Skeletal muscle cell (primary cell): ENCODE measurements around the gene MRPS24.
A peak's percentile ranks its signal among the peaks of the same experiment; 100 is the strongest.
"Not testable (repeated sequence)": the region's sequence is repeated elsewhere in the genome, so short reads cannot be mapped to it uniquely, and the experiment has no call there.

Experiments used
- DNase-seq: peaks from one replicate; pipeline ENCODE4 v3.0.0-alpha.2; 2010; ENCODE audit warnings: low read depth
- H3K4me3 ChIP-seq: 2 replicates; pipeline ENCODE4 v1.5.1; 2011; ENCODE audit warnings: low read depth, mild to moderate bottlenecking, control low read depth, low read length, moderate library complexity

The MRPS24 gene

GRCh38 chr7:43844662-43845061, 24.7 kb downstream of the MRPS24 start:
- no peak overlapping the region for H3K4me3 ChIP-seq
- DNase-seq = no peak

GRCh38 chr7:43844257-43844656, 25.1 kb downstream of the MRPS24 start:
- DNase-seq = no peak
- H3K4me3 ChIP-seq = no peak overlapping the region

GRCh38 chr7:43843296-43843695, 26.0 kb downstream of the MRPS24 start:
- no peak for DNase-seq
- no peak overlapping the region for H3K4me3 ChIP-seq

- no peak for DNase-seq
- H3K4me3 ChIP-seq = peak overlapping the region; percentile 6
Observed at GRCh38 chr7:43838201-43838658, 31.1 kb downstream of the MRPS24 start.

GRCh38 chr7:43834463-43835251, 34.7 kb downstream of the MRPS24 start:
- H3K4me3 ChIP-seq = no peak overlapping the region

GRCh38 chr7:43830917-43831316, 38.4 kb downstream of the MRPS24 start:
- H3K4me3 ChIP-seq, DNase-seq: not testable (repeated sequence)

More at GRCh38 chr7:43834463-43835251, 34.7 kb downstream of the MRPS24 start:
- DNase-seq = no peak

- DNase-seq = no peak
- H3K4me3 ChIP-seq = no peak overlapping the region
Observed at GRCh38 chr7:43825391-43825808, 43.9 kb downstream of the MRPS24 start.

- H3K4me3 ChIP-seq = no peak overlapping the region
- DNase-seq = no peak
Observed at GRCh38 chr7:43824963-43825362, 44.4 kb downstream of the MRPS24 start.

GRCh38 chr7:43824513-43824912, 44.8 kb downstream of the MRPS24 start:
- not testable (repeated sequence) for H3K4me3 ChIP-seq, DNase-seq

GRCh38 chr7:43823941-43824340, 45.4 kb downstream of the MRPS24 start:
- no peak for DNase-seq

GRCh38 chr7:43823425-43823824, 45.9 kb downstream of the MRPS24 start:
- DNase-seq, H3K4me3 ChIP-seq: not testable (repeated sequence)

More at GRCh38 chr7:43823941-43824340, 45.4 kb downstream of the MRPS24 start:
- H3K4me3 ChIP-seq = no peak overlapping the region
